GM12872 (cell line): ENCODE measurements around the gene ENTREP1.

ENCODE experiments used
- CTCF ChIP-seq: IDR thresholded peaks from 3 replicates; pipeline ENCODE4 v1.5.1; 2011; ENCODE audit warnings: low read depth, mild to moderate bottlenecking, low read length, moderate library complexity; ENCODE audit not compliant: insufficient read depth

The ENTREP1 gene

GRCh38 chr9:69313175-69313574 is 11.8 kb upstream of the ENTREP1 start:
- no peak for TF ChIP-seq CTCF

GRCh38 chr9:69314547-69314946 is 10.5 kb upstream of the ENTREP1 start:
- TF ChIP-seq CTCF = no peak

DNA sequence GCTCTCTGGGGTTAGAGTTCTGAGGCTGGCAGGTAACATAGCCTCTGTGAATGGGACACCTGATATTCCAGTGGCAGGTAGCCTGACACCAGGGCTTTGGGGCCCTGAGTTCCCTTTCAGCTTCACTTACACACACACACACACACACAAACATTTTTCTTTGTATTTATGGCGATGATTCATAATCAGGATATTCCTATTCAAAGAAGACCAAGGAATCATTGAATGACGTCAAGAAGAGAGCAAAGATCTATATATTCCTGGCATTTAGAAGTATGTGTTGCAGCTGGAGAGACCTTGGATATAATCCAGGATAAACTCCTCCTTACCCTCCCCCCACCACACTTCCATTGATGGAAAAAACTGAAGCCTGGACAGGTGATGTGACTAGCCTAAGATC is 7.9 kb upstream of the ENTREP1 start:
- no peak for TF ChIP-seq CTCF

DNA sequence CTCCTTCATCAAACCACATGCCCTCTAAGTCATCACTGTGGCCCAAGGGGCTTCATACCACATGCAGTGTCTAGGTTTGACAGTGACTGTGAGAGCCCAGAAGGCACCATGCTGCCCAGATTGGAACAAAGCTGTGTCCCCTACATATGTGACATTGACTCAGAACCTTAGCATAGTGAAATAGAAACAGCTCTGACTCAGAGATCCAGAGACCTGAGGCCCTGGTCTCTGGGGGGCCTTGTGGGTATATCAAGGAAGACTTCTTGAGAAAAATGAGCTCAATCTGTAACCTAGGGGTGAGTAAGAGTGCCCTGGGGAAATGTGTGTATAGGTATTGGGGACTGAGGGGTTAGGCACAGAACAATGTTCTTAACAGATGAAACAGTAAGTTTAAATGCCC is 7.1 kb upstream of the ENTREP1 start:
- TF ChIP-seq CTCF = no peak

DNA sequence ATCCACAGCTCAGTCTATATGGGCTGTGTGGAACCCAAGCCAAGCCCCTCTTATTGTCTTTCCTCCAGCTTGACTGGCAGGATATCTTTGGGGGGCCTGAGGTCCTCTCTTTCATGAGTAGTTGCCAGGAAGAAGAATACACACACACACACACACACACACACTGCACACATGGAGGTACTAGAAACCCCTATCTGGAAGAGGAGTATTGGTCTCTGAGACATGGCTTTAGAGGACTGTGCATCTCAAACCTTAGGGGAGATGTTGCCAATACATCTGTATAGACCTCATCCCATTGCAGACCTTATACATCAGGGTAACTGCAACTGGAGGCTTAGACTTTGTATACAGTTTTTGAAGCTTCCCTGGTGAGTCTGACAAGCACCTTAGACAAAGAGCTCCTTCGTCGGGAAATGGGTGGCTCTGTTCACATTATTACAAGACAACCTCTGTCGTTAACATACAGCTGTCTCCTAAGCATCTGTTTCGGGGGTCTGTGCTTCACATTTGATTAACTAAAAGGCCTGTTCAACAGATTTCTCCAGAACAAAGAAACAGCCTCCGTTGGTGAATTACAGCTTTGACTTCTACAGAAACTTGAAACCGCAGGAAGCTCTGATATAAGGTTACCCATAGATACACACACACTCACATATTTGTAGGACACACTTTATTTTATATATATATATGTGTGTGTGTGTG is 5.5 kb upstream of the ENTREP1 start:
- TF ChIP-seq CTCF = no peak

DNA sequence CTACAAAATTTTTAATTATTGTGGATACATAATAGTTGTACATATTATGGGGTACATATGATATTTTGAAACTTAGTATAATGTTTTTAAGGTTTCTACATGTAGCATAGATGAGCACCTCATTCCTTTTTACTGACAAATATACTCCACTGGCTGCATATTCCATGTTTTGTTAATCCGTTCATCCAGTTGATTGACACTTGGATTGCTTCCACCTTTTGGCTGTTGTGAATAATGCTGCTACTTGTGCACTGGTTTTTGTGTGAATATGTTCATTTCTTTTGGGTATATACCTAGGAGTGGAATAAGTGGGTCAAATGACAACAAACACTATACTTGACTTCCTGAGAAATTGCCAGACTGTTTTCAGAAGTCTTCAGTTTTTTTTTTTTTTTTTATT is 2.8 kb upstream of the ENTREP1 start:
- TF ChIP-seq CTCF = no peak

- TF ChIP-seq CTCF = no peak
Measured at GRCh38 chr9:69323861-69324260, 1.2 kb upstream of the ENTREP1 start.
